ENCODE measurements around the gene FGD6.

GRCh38 chr12:95116341-95116740 lies 100.9 kb downstream of the FGD6 start:
- TF ChIP-seq CTCF (IDR thresholded peaks at IDR 0.05) (no peak), EZH2 (IDR thresholded peaks at IDR 0.05; ENCODE audit: borderline replicate concordance, insufficient read depth, low read depth, low read length, poor library complexity, severe bottlenecking) (no peak)
